Loucy (cell line): ENCODE data around the gene UBE2O.

Experiments
- EZH2phosphoT487 ChIP-seq: fragments of 200-600 bp; IDR thresholded peaks from 2 replicates; pipeline ENCODE4 v1.6.1; 2018; ENCODE audit warnings: antibody characterized with exemption, mild to moderate bottlenecking, moderate library complexity, borderline replicate concordance
- TF ChIP-seq, protein P1 (sequence below): fragments of 200-600 bp; sonication (generic); conservative IDR thresholded peaks from 2 replicates; pipeline ENCODE4 v1.5.1; 2014; ENCODE audit warnings: mild to moderate bottlenecking, antibody characterized with exemption, low read length

DNA sequence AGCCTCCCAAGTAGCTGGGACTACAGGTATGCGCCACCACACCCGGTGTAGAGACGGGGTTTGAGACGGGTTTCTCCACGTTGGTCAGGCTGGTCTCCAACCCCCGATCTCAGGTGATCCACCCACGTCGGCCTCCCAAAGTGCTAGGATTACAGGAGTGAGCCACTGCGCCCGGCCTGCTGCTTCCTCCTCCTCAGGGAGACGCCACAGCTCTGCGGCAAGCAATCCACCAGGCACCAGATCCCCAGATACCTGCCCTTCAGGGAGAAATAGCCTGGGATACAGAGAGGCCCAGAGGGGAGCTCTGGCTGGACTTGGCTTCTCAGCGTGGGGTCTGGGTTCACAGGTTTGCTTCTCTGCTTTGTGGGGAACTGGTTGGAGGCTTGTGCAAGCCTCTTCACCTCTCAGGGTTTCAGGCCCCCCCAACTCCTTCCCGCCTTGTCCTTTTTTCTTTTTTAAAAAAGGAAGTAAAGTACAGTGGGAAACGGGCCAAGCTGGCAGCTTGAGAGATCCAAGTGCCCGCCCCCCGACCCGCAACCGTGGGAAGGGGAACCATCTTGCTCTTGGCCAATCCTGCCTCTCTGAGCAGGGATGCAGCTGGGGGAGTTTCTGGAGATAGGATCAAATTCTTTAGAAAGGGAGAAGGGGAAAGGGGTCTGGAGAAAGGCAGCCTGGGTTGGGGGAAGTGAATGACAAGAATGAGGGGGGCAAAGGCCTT, 71.2 kb downstream of the UBE2O start:
- TF ChIP-seq, protein P1, sequence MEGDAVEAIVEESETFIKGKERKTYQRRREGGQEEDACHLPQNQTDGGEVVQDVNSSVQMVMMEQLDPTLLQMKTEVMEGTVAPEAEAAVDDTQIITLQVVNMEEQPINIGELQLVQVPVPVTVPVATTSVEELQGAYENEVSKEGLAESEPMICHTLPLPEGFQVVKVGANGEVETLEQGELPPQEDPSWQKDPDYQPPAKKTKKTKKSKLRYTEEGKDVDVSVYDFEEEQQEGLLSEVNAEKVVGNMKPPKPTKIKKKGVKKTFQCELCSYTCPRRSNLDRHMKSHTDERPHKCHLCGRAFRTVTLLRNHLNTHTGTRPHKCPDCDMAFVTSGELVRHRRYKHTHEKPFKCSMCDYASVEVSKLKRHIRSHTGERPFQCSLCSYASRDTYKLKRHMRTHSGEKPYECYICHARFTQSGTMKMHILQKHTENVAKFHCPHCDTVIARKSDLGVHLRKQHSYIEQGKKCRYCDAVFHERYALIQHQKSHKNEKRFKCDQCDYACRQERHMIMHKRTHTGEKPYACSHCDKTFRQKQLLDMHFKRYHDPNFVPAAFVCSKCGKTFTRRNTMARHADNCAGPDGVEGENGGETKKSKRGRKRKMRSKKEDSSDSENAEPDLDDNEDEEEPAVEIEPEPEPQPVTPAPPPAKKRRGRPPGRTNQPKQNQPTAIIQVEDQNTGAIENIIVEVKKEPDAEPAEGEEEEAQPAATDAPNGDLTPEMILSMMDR = no peak
- TF ChIP-seq EZH2phosphoT487 = no peak
